B cell (primary cell): Measurements from ENCODE around the gene UTP4. TPM values are rescaled to one million over a fixed set of nuclear protein-coding genes. Genes with fewer than 3 reads are reported as not detected.

Experiments used
- ATAC-seq: fragments of 200-7000 bp; cut with Tn5 transposase; one replicate; pipeline ENCODE4 v1.10.0; 2021; ENCODE audit warnings: low read depth, mild to moderate bottlenecking, moderate number of reproducible peaks, moderate library complexity
- CTCF ChIA-PET: fragments of 350-600 bp; sonication (Branson Sonifier 250); formaldehyde crosslinking; loops from one replicate; lab custom pipeline; 2021; ENCODE audit warnings: antibody characterized with exemption, inconsistent platforms; lab: Charles Lee
- POLR2A ChIA-PET: fragments of 350-600 bp; sonication (Branson Sonifier 250); formaldehyde crosslinking; loops from one replicate; lab custom pipeline; 2021; ENCODE audit warnings: antibody characterized with exemption; lab: Charles Lee
- DNase-seq: peaks from one replicate; pipeline ENCODE4 v3.0.0; 2013
- H2AFZ ChIP-seq: 2 replicates; pipeline ENCODE4 v1.6.1; 2012; ENCODE audit warnings: mild to moderate bottlenecking, low read depth, low read length; ENCODE audit not compliant: insufficient read depth, poor library complexity, severe bottlenecking
- H3K27ac ChIP-seq, 2 donors: 1 replicate in 1 of 2; 2 replicates in 1 of 2; pipeline ENCODE4 v1.5.1; 2012 to 2013; ENCODE audit warnings: low read length in 2 of 2, mild to moderate bottlenecking in 2 of 2, moderate library complexity in 1 of 2
- H3K27me3 ChIP-seq, 4 experiments: fragments of 200-600 bp in 1 of 4; sonication (generic) in 1 of 4; replicated peaks in 1 of 4; 1 replicate in 2 of 4; 2 replicates in 2 of 4; pipeline versions ENCODE4 v1.6.1 to v1.7.0; 2013 to 2016; ENCODE audit warnings: low read length in 3 of 4, mild to moderate bottlenecking in 2 of 4, mixed read lengths in 1 of 4, moderate library complexity in 1 of 4; ENCODE audit not compliant: insufficient read depth in 4 of 4, control insufficient read depth in 3 of 4; ENCODE audit errors: control extremely low read depth in 1 of 4
- H3K36me3 ChIP-seq, 2 experiments: replicated peaks in 1 of 2; 1 replicate in 1 of 2; 2 replicates in 1 of 2; pipeline versions ENCODE4 v1.6.1 to v1.7.1; 2013; ENCODE audit warnings: low read length in 1 of 2; ENCODE audit not compliant: insufficient read depth in 2 of 2, control insufficient read depth in 1 of 2; ENCODE audit errors: control extremely low read depth in 1 of 2, extremely low read depth in 1 of 2
- H3K4me1 ChIP-seq, 2 donors: fragments of 200-600 bp in 1 of 2; sonication (generic) in 1 of 2; 1 replicate in 1 of 2; 2 replicates in 1 of 2; pipeline versions ENCODE4 v1.5.1 to v1.6.1; 2013 to 2017; ENCODE audit warnings: low read length in 2 of 2; ENCODE audit not compliant: control insufficient read depth in 2 of 2, insufficient read depth in 2 of 2
- H3K4me2 ChIP-seq: replicated peaks from 2 replicates; pipeline ENCODE3; 2012; ENCODE audit warnings: mild to moderate bottlenecking, low read depth, low read length; ENCODE audit not compliant: poor library complexity, severe bottlenecking
- H3K4me3 ChIP-seq, 5 experiments: fragments of 200-600 bp in 1 of 5; sonication (generic) in 1 of 5; 1 replicate in 3 of 5; 2 replicates in 2 of 5; pipeline versions ENCODE4 v1.5.1 to v1.7.0; 2011 to 2016; ENCODE audit warnings: low read length in 4 of 5, mild to moderate bottlenecking in 4 of 5, low read depth in 2 of 5, control low read depth in 1 of 5, moderate library complexity in 1 of 5; ENCODE audit not compliant: insufficient read depth in 1 of 5; ENCODE audit errors: control extremely low read depth in 1 of 5, extremely low read depth in 1 of 5
- H3K79me2 ChIP-seq: fragments of 200-600 bp; sonication (generic); one replicate; pipeline ENCODE4 v1.6.0; 2016; ENCODE audit warnings: low read length; ENCODE audit not compliant: control insufficient read depth, insufficient read depth
- H3K9ac ChIP-seq: fragments of 200-600 bp; sonication (generic); 2 replicates; pipeline ENCODE4 v1.6.1; 2017; ENCODE audit warnings: mild to moderate bottlenecking, low read length, moderate library complexity
- H3K9me3 ChIP-seq, 3 donors: one replicate each; pipeline versions ENCODE4 v1.6.1 to v1.7.1; 2013; ENCODE audit warnings: low read length in 2 of 3; ENCODE audit not compliant: control insufficient read depth in 2 of 3, insufficient read depth in 1 of 3; ENCODE audit errors: control extremely low read depth in 1 of 3
- H4K20me1 ChIP-seq: 2 replicates; pipeline ENCODE4 v1.6.0; 2012; ENCODE audit warnings: mild to moderate bottlenecking, low read length; ENCODE audit not compliant: insufficient read depth, control insufficient read depth, poor library complexity, severe bottlenecking
- H3K27ac Mint-ChIP-seq: one replicate; pipeline ENCODE4 v1.8.0; 2021; ENCODE audit warnings: mixed read lengths
- H3K27me3 Mint-ChIP-seq: one replicate; pipeline ENCODE4 v1.8.0; 2021; ENCODE audit warnings: mixed read lengths
- H3K4me1 Mint-ChIP-seq: one replicate; pipeline ENCODE4 v1.8.0; 2021; ENCODE audit warnings: mixed read lengths
- H3K4me3 Mint-ChIP-seq: one replicate; pipeline ENCODE4 v1.8.0; 2021; ENCODE audit warnings: mixed read lengths
- H3K9me3 Mint-ChIP-seq: one replicate; pipeline ENCODE4 v1.8.0; 2022; ENCODE audit warnings: mixed read lengths; ENCODE audit not compliant: insufficient read depth
- EZH2 ChIP-seq: IDR thresholded peaks from 2 replicates; pipeline ENCODE4 v1.6.1; 2012; ENCODE audit warnings: borderline replicate concordance, low read depth, mild to moderate bottlenecking, moderate library complexity, low read length; ENCODE audit not compliant: insufficient read depth, poor library complexity, severe bottlenecking
- WGBS: methylation state at CpG from one replicate; pipeline ENCODE4 v1.1.5; 2013; ENCODE audit warnings: missing lambda C conversion rate; ENCODE audit not compliant: insufficient coverage; 5-methylcytosine and 5-hydroxymethylcytosine counted together
- intact Hi-C: fragments of 100-400 bp; cut with micrococcal nuclease; formaldehyde crosslinking; loops from one replicate; pipeline ENCODE4 v1.10.0; 2022
- polyA plus RNA-seq: library from polyadenylated mRNA; depleted of rRNA; stranded (reverse); fragments of >200 nt; gene quantifications from 2 replicates; pipeline ENCODE4 v1.2.3, GENCODE V29; 2012
- total RNA-seq, 2 donors: library from RNA; stranded (reverse); fragments of 120-200 nt in 1 of 2; gene quantifications; 1 replicate in 1 of 2; 2 replicates in 1 of 2; pipeline versions ENCODE4 v1.2.3 to v1.2.4, GENCODE V29; 2013 to 2022
- TF ChIP-seq, protein P1 (sequence below): fragments of 200-600 bp; IDR thresholded peaks from one replicate; pipeline ENCODE4 v1.8.0; 2022; ENCODE audit warnings: antibody characterized with exemption, mild to moderate bottlenecking

Gene UTP4
- total and polyA plus RNA-seq, 2 donors (not counting 1 experiment from before 2014, with no cell fraction given) = 24.3 to 30.1 TPM

DNA sequence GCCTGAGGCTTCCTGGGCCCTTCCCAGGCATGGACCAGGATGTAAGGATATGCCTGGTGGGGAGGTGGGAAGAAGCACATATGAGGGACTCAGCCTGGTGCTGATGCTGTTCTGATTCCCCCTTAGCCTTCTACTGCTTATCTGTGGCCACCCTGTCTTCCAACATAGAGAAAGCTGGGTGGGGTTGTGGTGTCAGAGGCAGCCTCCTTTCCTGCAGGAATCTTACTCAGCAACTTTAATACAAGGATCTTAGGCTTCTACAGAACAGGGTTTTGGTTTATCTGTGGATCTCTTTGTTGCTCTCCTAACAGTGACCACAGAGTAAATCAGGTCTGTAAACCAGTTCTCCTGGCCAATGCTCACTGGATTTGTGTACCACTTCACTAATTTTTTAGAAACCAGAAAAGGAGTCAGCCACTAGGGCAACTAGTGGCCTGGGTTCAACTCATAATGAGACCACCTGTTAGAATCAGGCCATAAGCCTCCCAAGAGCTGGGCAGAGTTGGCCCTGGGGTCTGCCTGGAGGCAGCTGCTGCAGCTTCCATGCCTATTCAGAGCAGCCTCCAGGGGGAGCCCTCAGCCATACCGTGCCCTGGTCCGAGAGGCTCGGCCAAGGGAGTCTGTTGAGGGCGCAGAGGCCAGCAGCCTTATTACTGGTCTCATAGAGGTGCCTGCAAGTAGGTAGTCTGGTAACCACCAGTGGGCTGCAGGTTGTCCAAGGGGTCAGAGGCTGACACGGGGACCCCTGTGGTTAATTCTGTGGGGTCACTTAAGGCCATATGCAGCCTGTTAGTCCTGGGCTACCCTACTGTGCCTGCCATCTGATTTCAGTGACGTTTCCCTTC is 19.9 kb upstream of the UTP4 start:
- WGBS = 81% methylated on average over 6 of the region's 6 CpGs
- H4K20me1 ChIP-seq = peaks cover 71% of the 10 kb centered on the region
- H2AFZ ChIP-seq = no peak overlapping the region
- DNase-seq (peak; percentile 51), ATAC-seq (peak; percentile 67)
- H3K4me1 ChIP-seq = peaks cover 5 to 6% of the 10 kb centered on the region in 2 donors
- H3K4me2 ChIP-seq = no peak overlapping the region
- peaks cover 1 to 41% of the 10 kb centered on the region in 2 experiments for H3K36me3 ChIP-seq
- no peak overlapping the region for H3K4me3 ChIP-seq
- no peak overlapping the region for H3K9ac ChIP-seq
- CTCF ChIA-PET = interaction anchor here (0.6 to 2.8 kb wide), 8 partner anchors 11 to 247 kb away, joined by 3 to 9 read pairs (median 4); partner anchors contain the start of genes CHTF8 and UTP4
- H3K4me3 Mint-ChIP-seq = no peak overlapping the region
- no peak overlapping the region for H3K27ac Mint-ChIP-seq
- H3K27ac ChIP-seq = no peak overlapping the region
- H3K4me1 Mint-ChIP-seq = peaks cover 2% of the 10 kb centered on the region
- no peaks in the 10 kb centered on the region for H3K9me3 ChIP-seq
- POLR2A ChIA-PET = no interaction called here
- no peaks in the 10 kb centered on the region for H3K9me3 Mint-ChIP-seq
- intact Hi-C loops = no loop called here
- peaks cover 0 to 9% (median 4%) of the 10 kb centered on the region in 4 experiments for H3K27me3 ChIP-seq
- no peaks in the 10 kb centered on the region for H3K79me2 ChIP-seq
- H3K27me3 Mint-ChIP-seq = peaks cover 10% of the 10 kb centered on the region
- no peak for TF ChIP-seq EZH2
- TF ChIP-seq, protein P1, sequence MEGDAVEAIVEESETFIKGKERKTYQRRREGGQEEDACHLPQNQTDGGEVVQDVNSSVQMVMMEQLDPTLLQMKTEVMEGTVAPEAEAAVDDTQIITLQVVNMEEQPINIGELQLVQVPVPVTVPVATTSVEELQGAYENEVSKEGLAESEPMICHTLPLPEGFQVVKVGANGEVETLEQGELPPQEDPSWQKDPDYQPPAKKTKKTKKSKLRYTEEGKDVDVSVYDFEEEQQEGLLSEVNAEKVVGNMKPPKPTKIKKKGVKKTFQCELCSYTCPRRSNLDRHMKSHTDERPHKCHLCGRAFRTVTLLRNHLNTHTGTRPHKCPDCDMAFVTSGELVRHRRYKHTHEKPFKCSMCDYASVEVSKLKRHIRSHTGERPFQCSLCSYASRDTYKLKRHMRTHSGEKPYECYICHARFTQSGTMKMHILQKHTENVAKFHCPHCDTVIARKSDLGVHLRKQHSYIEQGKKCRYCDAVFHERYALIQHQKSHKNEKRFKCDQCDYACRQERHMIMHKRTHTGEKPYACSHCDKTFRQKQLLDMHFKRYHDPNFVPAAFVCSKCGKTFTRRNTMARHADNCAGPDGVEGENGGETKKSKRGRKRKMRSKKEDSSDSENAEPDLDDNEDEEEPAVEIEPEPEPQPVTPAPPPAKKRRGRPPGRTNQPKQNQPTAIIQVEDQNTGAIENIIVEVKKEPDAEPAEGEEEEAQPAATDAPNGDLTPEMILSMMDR = peak; percentile 73

DNA sequence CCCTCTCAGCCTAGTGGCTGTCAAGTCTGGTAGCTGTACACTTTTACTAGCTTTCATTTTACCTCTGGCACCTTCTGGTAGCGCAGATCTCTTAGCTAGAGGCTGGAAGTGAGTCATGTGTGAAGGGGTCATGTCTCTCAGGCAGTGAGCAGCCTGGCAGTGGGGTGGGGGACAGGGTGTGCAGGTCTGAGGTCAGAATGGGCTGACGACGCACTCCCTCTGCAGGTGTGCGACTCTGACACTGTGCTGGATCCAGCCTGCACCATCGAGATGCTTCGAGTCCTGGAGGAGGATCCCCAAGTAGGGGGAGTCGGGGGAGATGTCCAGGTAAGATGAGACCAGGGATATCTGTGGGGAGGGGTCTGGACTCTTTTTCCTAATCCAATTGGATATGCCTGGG is 19.2 kb upstream of the UTP4 start:
- ChIA-PET CTCF (interaction anchor here (1.0 to 1.9 kb wide), 6 partner anchors 10 to 248 kb away, joined by 3 to 9 read pairs (median 4); partner anchors contain the start of genes CHTF8 and UTP4), POLR2A (no interaction called here)
- peaks cover 1% of the 10 kb centered on the region for H3K79me2 ChIP-seq
- no peak overlapping the region for H3K4me2 ChIP-seq
- no peak overlapping the region for H3K4me3 ChIP-seq
- Mint-ChIP-seq H3K27me3 (peaks cover 5% of the 10 kb centered on the region), H3K4me1 (peaks cover 4% of the 10 kb centered on the region), H3K27ac (no peak overlapping the region), H3K4me3 (no peak overlapping the region), H3K9me3 (no peaks in the 10 kb centered on the region)
- H3K27ac ChIP-seq = no peak overlapping the region
- intact Hi-C loops = no loop called here
- H3K4me1 ChIP-seq = no peaks in the 10 kb centered on the region
- WGBS = 100% methylated on average over 7 of the region's 7 CpGs
- peaks cover 0 to 2% (median under 1%) of the 10 kb centered on the region in 4 experiments for H3K27me3 ChIP-seq
- peaks cover 1 to 48% of the 10 kb centered on the region in 2 experiments for H3K36me3 ChIP-seq
- no peak overlapping the region for H3K9ac ChIP-seq
- no peak for TF ChIP-seq EZH2
- TF ChIP-seq, protein P1 = no peak
- no peak for DNase-seq
- peaks cover 71% of the 10 kb centered on the region for H4K20me1 ChIP-seq
- no peak overlapping the region for H2AFZ ChIP-seq
- no peaks in the 10 kb centered on the region for H3K9me3 ChIP-seq
- ATAC-seq = no peak
